PC-3 (cell line): Measurements from ENCODE around the gene SWSAP1.
"Not testable (repeated sequence)": the region's sequence is repeated elsewhere in the genome, so short reads cannot be mapped to it uniquely, and the experiment has no call there.

ENCODE experiments used
- EZH2 ChIP-seq: fragments of 300-600 bp; sonication (generic); IDR thresholded peaks from one replicate; pipeline ENCODE4 v1.6.1; 2017; ENCODE audit warnings: antibody characterized with exemption, mild to moderate bottlenecking, low read length; ENCODE audit not compliant: unreplicated experiment
- EZH2phosphoT487 ChIP-seq: fragments of 300-600 bp; sonication (generic); IDR thresholded peaks from 2 replicates; pipeline ENCODE4 v1.6.1; 2018; ENCODE audit warnings: mild to moderate bottlenecking, antibody characterized with exemption, low read length, borderline replicate concordance
- TF ChIP-seq, protein P1 (sequence below): fragments of 300-600 bp; sonication (generic); conservative IDR thresholded peaks from 2 replicates; pipeline ENCODE4 v1.5.1; 2017; ENCODE audit warnings: antibody characterized with exemption, low read depth, mild to moderate bottlenecking, low read length

- TF ChIP-seq, protein P1, sequence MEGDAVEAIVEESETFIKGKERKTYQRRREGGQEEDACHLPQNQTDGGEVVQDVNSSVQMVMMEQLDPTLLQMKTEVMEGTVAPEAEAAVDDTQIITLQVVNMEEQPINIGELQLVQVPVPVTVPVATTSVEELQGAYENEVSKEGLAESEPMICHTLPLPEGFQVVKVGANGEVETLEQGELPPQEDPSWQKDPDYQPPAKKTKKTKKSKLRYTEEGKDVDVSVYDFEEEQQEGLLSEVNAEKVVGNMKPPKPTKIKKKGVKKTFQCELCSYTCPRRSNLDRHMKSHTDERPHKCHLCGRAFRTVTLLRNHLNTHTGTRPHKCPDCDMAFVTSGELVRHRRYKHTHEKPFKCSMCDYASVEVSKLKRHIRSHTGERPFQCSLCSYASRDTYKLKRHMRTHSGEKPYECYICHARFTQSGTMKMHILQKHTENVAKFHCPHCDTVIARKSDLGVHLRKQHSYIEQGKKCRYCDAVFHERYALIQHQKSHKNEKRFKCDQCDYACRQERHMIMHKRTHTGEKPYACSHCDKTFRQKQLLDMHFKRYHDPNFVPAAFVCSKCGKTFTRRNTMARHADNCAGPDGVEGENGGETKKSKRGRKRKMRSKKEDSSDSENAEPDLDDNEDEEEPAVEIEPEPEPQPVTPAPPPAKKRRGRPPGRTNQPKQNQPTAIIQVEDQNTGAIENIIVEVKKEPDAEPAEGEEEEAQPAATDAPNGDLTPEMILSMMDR: not testable (repeated sequence)
- TF ChIP-seq EZH2, EZH2phosphoT487: not testable (repeated sequence)
These were observed 34.4 kb upstream of the SWSAP1 start for GRCh38 chr19:11340099-11340467.
